HG03196 (cell line): ENCODE results near the gene MLLT10.

Experiments used
- ATAC-seq: cut with Tn5 transposase; IDR thresholded peaks from one replicate; pipeline ENCODE4 v1.9.1; 2021; ENCODE audit not compliant: unreplicated experiment

Gene MLLT10

DNA sequence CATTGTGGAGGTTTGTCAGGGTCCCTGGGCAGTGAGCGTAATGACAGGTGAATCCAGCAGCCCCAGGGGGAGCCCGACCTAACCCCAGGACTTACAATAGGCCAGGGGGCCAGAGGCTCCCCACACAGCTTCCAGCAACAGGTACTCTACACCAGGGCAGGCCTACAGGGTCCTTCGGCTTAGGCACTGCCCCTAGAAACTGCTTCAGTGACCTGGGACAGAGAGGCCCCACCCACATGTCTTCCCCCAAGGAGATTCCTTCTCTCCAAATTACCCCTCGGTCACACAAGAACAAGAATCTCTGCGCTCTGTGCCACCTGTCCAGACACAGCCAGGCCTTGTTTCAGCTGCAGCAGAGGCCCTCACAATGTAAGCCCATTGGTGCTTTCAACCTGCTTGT lies 32.9 kb upstream of the MLLT10 start:
- no peak for ATAC-seq

DNA sequence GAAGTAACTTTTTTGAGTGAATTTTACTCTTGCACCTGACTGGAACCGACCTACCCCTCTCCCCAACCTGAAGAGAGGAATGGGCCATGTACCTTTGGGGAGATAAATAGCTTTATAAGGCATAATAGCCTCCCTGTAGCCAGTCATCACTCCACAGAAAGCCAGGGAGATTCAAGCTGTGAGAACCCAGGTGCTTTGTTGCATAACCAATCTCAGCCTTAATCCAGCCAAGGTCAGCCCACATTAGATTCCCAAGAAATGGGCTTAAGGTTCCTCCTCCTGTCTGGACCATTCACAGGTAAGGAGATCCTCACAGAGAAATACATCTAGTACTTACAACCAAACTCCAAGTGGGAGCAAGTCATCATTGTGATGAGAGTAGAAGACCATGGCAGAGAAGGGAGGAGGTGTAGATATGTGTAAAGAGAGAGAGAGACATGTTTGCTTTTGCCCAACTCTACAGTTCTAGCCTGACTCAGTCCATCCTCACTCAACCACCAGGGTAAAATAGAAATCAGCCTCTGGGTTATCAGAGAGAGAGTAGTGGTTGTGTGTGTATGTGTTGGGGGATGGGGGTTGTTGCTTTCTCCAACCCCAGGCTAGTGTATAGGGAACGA lies 32.2 kb upstream of the MLLT10 start:
- ATAC-seq, result no peak

DNA sequence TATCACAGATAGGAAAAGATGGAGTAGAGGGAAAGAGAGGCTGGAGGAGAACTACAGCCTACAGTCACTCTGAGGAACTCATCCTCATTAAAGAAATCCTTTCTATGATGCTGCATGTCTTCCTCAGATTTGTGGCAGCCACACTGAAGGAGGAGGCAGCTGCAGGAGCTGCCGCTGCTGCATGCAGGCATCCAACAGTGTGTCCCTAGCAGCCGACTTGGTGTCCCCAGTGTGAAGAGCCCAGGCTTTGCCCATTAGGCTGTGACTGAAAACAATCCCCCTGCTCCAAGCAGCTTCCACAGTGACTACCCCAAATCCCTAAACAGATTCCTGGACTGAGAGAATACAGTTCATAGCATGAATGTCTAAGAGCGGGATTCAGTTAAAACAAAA lies 31.7 kb upstream of the MLLT10 start:
- ATAC-seq, result no peak

DNA sequence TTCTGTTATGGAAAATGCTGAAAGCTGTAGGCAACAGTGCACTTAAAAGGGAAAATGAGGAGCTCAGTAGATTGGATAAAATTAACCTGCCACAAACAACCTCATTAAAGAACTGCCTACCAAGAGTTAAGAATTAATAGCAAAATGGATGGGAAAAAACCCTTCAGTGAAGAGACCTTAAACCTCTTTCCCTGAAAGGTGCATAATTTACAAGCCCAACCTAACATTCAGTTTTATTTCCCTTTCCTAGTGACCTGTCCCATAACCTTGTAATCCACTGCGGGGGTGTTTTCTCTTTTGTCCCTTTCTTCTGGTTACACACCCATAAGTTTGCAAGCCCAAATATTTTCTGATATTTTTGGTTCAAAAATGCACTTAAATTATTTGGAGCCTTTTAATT lies 30.5 kb upstream of the MLLT10 start:
- ATAC-seq, result no peak

DNA sequence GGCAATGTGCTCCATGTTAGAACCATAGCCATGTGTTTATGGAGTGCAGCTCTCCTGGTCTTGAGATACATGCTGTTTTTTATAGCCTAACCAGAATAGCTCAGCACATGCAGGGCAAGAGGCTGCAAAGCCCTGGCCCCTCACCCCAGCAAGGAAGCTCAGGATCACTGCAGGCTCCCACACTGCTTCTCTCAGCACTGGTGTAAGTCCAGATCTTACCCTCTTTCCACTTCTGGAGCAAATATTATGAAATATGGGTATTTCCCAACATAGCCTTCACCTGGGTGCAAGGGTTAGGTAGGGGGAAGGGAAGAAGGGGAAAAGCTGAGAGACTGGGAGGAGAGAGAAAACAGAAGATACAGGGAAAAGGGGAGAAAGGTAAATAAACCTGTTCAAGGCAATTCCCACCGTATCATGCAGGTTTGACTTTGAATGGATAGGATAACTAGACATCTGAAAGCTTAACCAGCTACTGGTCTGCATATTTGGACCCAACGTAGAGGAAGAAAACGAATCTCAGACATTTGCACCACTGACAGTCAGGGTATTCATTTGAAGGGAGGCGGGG lies 28.2 kb upstream of the MLLT10 start:
- no peak for ATAC-seq

DNA sequence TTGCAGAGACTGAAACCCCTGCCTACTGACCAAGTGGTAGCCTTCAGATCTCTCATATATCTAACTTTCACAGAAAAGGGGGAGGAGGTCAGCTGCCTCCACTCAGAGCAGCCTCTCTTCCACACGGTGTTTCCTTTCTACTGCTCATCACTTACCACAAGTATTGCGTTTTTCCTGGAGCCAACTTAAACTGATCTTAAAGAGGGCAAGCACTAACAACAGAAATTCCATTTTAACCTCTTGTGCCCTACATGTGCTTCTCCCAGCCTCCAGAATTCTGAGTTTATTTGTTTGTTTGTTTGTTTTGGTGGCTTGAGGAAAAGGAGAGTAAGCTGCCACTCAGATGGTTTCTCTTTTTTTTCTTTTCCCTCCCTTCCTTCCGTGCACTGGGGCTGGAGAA lies 27.7 kb upstream of the MLLT10 start:
- no peak for ATAC-seq

DNA sequence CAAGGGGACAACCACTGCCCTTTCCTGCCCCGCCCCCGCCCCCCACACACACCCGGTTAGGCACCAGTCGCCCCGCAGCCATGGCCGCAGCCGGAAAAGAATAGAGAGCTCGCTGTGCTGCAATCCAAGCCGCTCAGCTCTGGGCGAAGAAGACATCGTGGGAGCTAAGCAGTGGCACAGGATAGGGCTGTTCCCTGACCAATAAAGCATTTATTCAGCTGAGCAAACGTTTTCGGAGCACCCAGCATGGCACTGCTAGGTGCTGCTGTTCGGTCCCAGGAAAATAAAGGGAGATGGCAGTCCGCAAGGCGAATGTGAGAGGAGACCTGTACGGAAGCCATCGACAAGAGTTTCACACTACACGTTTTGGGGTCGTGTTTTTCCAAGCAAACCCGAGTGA lies 26.9 kb upstream of the MLLT10 start:
- no peak for ATAC-seq

DNA sequence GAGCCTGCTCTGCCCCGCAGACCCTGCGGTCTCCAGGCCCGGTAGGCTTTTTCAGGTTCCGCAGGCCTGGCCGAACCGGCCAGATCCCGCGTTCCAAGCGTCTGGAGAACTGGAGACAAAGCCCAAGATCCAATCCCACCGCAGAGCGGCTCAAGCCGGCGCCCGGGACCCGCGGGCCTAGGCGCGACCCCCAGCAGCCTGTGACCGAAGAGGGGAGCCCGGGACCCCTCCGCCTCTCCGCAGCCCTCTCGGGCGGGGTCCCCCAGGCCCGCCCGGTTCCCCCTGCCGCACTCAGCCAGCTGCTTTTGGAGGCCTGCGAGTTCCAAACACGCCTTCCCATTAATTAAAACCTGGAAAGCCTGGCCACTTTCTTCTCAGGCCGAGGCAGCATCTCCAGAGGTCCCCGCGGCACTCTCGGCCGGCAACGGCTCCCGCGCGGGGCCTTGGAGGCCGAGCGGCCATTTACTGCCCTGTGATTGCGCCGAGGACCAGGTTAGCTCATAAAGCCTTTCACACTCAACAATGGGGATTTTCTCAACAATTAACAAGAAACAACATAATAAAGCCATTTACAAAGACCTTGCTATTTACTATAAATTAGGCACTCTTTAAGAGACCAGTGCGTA lies 25.2 kb upstream of the MLLT10 start:
- no peak for ATAC-seq

DNA sequence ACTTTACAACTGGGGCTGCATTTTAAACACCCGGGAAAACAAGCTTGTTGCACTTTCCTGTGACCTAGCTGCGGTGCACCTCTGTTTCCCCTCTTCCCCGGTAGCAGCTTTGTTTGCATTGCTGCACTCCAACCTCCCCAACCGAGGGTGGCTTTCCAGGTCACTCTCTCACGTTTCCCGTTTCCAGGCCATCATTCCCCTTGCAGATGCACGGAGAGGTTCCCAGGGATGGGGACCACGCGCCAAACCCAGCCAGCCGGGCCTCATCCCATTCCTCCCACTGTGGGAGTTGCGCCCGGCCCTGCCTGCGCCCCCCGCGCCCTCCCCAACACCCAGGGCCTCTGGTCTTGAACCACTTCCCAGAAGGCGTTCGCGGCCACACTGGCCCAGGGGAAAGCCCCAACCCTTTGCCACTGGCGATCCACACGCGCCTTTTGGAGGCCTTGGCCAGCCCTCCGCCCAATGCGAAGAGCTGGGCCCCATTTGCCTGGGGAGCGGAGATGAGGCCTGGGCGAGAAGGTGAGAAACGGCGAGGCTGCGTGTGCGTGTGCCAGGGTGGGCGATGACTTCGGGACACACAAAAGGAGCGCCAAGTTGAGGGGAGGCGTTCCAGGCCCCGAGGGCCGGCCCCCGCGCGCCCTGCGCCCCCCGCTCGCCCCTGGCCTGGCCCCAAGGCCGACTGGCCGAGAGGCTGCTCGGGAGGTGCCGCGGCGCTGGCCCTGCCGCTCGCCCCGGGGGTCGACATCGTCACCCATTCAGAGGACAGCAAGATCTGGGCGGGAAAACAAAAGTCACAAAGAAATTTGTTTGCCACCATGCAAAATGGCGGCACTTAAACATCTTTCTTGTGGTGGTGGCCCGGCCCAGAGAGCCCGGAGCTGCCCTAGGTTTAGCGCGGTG lies 24.4 kb upstream of the MLLT10 start:
- no peak for ATAC-seq

DNA sequence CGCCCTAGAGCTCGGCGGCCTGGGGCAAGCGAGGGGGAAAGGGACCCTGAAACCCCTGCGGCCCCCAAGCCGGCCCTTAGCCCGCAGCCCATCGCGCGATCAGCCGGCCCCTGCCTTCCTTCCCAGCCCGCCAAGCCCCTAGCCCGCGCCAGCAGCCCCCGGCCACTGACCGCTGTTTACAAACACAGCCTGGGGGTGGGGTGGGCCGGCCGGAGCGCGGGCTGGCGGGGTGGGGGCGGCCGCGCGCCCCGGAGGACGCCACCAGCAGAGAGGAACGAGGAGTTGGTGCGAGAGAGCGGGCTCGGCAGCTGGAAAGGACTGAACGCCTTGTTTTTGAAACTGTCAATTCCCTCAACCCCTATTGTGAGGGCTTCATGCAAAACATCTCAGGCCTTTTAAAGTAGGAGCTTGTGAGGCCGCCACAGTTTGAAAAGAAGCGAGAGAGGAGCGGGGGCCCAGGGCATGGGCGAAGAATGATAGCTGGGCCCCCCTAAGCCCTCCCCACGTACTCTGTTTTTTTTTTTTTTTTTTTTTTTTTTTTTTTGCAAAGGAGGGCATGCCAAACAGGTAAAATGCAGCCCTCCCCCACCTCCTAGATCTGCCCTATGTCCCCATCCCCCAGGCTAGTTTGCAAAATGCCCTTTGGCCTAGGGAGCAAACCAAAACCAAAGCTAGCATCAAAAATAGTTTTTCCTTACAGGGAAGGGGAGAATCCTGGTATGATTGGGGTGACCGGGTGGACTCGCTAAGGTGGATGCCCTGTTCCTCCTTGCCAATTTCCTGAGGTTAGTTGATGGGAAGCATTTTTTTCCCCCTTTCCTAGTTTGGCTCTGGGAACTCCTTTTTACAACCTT lies 23.6 kb upstream of the MLLT10 start:
- ATAC-seq, result no peak

DNA sequence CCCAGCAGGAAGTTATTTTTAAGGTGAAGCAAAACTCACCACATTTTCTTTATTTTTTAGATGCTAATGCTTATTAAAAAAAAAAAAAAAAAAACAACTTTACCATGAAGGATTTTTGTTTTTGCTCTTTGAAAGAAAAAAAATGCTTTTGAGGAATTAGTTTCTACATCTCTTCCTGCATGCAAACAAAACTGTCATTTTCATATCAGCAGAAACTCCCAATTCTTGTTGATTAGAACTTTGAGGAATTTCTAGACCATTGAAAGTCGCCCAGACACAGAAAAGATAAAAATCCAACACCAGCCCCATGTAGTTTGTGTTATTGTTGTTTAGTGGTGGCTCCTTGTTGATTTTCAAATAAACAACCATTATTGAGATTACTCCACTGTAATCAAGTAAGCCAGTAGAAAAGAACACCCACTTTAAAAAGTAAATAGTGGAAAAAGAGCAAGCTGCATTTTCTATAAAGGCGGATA lies 22.9 kb upstream of the MLLT10 start:
- ATAC-seq, result no peak

DNA sequence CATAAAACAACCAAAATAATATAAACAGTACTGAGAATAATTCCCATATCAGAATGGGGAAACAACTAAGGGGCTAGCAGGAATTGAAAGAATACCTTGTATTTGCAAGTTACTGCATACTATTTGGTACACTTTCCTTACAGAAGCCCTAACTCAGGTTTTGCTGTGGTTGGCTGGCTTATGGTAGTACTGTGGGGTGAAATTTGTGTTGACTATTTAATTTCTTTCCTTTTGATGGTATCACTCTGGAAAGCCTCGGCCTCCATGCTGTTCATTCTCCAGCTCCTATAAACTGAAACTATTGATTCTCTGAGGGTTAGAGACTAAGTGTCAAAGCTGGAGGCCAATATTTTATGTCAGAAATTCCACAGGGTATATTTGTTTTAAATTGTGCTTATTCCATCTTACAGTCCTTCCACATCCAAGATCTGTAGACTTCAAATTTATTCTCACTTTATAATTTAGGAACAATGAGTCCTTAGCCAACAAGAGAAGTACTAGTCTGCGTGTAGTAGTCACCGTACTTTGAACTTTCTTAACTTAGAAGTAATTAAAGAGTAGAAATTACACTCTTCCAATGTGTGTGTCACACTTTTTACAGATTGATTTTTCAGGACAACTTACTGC lies 22.0 kb upstream of the MLLT10 start:
- no peak for ATAC-seq

DNA sequence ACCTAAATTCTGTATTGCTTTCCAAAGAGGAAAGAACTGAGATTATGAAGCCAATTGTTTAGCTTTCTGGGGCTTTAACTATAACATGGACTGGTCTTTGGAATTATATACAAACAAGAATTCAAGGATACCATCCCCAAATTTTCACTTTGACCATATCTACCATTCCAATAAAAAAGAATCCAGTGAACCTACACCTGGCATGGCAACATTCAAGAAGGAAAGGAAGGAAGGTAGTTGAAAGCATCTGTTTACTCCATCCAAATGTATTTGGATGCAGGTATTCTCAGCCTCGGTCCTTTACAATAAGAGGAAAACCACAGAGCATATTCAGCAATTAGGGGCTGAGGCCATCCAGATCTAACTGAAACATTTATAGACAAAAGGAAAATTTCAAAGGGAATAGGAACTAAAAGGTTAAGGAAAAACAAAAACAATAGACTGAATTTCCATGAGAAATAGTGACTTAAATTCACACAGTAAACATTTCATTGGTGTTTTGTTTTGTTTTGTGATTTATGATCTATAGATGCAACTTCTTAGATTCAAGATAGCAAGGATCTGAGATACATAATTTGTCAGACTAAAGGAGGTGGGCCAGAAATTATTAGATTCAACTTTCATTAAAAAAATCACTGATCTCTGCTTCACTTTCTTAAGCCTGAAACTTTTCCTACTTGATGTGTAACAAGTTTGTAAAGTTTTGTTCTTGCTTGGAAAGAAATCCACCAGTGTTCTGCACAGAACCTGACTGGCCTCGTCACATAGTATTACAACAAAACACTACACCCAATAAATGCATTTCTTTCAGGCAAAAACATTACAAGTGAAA lies 21.2 kb upstream of the MLLT10 start:
- ATAC-seq, result no peak

DNA sequence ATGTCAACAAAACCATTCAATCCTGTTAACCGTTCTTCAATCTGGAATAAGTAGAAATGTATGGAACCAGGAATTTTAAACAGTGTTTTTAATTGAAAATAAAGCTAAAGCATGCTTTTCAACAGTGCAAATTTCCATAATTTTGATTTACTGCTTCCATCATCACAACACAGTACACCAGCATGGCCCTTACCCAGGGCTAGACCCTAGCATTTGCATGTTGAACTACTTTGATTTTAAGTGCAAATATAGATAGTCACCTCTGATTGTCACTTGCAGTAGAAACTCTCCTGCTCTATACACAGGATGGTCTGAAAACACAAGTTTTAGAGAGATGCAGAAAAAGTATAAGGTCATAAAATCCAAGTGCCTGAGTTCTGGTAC lies 20.6 kb upstream of the MLLT10 start:
- ATAC-seq, result no peak

DNA sequence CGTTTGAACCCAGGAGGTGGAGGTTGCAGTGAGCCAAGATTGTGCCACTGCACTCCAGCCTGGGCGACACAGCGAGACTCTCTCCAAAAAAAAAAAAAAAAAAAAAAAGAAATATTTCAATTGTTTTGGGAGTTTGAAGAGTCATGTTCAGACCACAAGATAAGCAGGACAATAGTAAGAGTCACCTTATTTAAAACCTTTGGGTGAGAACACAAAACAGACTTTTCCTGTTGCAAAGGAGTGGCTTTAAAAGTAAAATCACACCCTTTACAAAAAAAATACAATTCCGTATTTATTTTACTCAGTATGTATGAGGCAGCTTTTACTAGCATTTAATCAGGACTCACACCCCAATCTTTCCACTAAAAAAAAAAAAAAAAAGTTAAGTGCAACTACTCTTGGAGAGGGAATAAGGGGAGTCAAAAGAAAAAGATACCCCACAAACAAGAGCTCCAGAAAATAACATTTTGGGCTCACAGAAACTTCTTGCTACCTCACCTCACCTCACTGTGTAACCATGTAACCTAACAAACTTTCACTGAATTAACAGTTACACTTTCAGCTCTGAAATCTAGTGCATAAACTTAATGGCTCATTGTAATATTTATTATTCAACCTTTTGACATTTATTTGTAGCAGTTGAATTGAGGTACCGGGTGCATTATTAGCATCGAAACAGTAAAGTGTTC lies 19.8 kb upstream of the MLLT10 start:
- no peak for ATAC-seq

DNA sequence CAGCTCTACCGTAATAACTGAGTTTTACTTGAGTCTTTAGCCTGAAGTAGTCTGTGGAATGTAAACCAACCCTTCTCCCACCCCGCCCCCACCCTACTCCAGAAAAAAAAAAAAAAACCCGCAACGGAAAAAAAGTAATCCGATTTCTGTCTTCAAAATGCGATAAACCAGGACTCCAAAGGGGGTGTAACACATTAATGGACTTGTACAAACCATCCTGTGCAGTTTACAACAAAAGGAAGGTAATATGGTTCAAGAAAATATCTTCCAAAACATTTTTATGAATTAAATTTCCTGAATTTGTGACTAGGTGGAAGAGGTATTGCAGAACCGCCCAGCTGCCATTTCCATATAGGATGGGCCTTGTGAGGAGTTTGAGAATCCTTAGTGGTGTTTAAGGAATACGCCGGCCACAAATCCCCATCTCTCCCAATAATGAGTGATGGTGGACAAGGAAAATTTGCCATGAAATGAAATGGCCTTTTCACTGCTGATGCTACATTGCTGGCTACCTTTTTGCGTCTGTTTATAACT lies 19.1 kb upstream of the MLLT10 start:
- ATAC-seq, result no peak

DNA sequence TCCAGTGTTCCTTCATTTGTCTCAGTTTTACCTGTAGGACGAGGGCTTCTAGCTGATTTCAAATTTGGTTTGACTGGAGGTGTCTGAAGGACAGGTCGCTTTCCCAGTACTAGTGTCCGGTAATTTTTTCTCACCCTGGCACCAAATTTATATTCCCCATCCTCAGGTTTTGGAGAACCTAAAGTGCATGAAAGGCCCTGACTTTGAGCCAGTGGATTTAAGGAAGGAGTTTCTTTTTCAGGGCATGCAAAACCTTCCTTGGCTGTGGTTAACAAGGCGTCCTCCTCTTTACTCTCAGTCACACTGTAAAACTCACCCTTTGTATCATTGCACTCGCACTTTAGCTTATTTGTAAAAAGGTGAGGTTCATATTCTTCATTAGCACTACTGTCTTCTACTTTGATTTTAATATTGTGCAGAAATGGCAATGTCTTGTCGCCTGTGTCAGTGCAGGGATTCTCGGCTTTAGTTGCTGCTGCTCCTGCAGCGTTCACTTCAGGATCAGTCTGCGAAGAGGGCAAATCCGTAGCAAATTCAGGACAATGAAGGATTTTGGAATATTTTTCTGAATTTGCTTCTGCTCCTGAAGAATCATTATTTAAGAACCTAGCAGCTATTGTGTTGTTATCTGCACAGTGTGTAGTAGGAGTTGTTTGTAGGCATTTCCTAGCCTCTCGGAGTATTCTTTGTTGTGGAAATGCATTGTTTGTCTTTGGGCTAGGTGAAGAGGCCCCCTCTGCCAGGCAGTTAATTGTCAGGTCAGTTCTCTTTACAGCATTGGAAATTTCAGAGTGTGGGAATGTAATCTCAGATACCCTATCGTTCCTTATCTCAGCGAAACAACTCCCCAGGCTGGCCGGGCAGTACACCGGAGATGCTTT lies 18.4 kb upstream of the MLLT10 start:
- ATAC-seq, result no peak
